IMR-90 (cell line): ENCODE results near the gene RFX2. TPM values are rescaled to one million over a fixed set of nuclear protein-coding genes. Genes with fewer than 3 reads are reported as not detected.
A peak's percentile ranks its signal among the peaks of the same experiment; 100 is the strongest.

Source experiments
- ATAC-seq: fragments of 200-7000 bp; cut with Tn5 transposase; 2 replicates; pipeline ENCODE4 v1.9.1; 2020; ENCODE audit warnings: low read depth, mild to moderate bottlenecking, moderate library complexity
- BruUV-seq: library from RNA; stranded (reverse); fragments of 400-500 nt; replicated peaks from 2 replicates; lab custom pipeline; 2021; lab: Mats Ljungman, UMichigan
- CTCF ChIA-PET: fragments of 300-600 bp; formaldehyde crosslinking; extraction: SDS; loops from one replicate; lab custom pipeline; 2021; ENCODE audit warnings: antibody characterized with exemption; lab: Yijun Ruan, JAX
- POLR2A ChIA-PET: fragments of 300-600 bp; sonication (Branson Sonifier 250); formaldehyde crosslinking; loops from one replicate; lab custom pipeline; 2022; ENCODE audit warnings: antibody characterized with exemption; ENCODE audit not compliant: unreplicated experiment; lab: Charles Lee
- DNase-seq: peaks from one replicate; pipeline ENCODE4 v3.0.0; 2013
- H2AFZ ChIP-seq: replicated peaks from 2 replicates; pipeline ENCODE3; 2013; ENCODE audit warnings: low read length, mild to moderate bottlenecking; ENCODE audit not compliant: poor library complexity
- H2AK5ac ChIP-seq: 2 replicates; pipeline ENCODE4 v1.6.1; 2013; ENCODE audit warnings: low read depth, low read length, inconsistent platforms
- H2AK9ac ChIP-seq: replicated peaks from 2 replicates; pipeline ENCODE3; 2013; ENCODE audit warnings: mild to moderate bottlenecking, low read depth, low read length, moderate library complexity; ENCODE audit not compliant: poor library complexity
- H2BK120ac ChIP-seq: 2 replicates; pipeline ENCODE4 v1.6.1; 2013; ENCODE audit warnings: low read depth, low read length, inconsistent platforms
- H2BK15ac ChIP-seq: 3 replicates; pipeline ENCODE4 v1.6.1; 2013; ENCODE audit warnings: low read depth, low read length, inconsistent platforms
- H2BK20ac ChIP-seq: 2 replicates; pipeline ENCODE4 v1.6.1; 2013; ENCODE audit warnings: low read depth, mild to moderate bottlenecking, inconsistent platforms, low read length, moderate library complexity
- H2BK5ac ChIP-seq: 2 replicates; pipeline ENCODE4 v1.6.1; 2013; ENCODE audit warnings: mild to moderate bottlenecking, low read depth, low read length, inconsistent platforms; ENCODE audit not compliant: poor library complexity, severe bottlenecking
- H3K14ac ChIP-seq: replicated peaks from 2 replicates; pipeline ENCODE4 v1.6.1; 2013; ENCODE audit warnings: low read depth, low read length, inconsistent platforms
- H3K18ac ChIP-seq: 2 replicates; pipeline ENCODE4 v1.6.1; 2013; ENCODE audit warnings: low read depth, low read length, control low read depth
- H3K23ac ChIP-seq: 2 replicates; pipeline ENCODE4 v1.6.1; 2013; ENCODE audit warnings: low read depth, low read length, inconsistent platforms
- H3K27ac ChIP-seq: 2 replicates; pipeline ENCODE4 v1.5.1; 2013; ENCODE audit warnings: mild to moderate bottlenecking, control low read depth, low read length; ENCODE audit not compliant: insufficient read depth
- H3K27me3 ChIP-seq: 2 replicates; pipeline ENCODE4 v1.6.1; 2013; ENCODE audit warnings: low read length; ENCODE audit not compliant: control insufficient read depth, insufficient read depth
- H3K36me3 ChIP-seq: 2 replicates; pipeline ENCODE4 v1.6.1; 2013; ENCODE audit warnings: low read length, mixed read lengths; ENCODE audit not compliant: control insufficient read depth, insufficient read depth
- H3K4ac ChIP-seq: 2 replicates; pipeline ENCODE4 v1.6.1; 2013; ENCODE audit warnings: low read depth, low read length, inconsistent platforms
- H3K4me1 ChIP-seq: 2 replicates; pipeline ENCODE4 v1.6.1; 2013; ENCODE audit warnings: low read length, mixed read lengths; ENCODE audit not compliant: control insufficient read depth, insufficient read depth
- H3K4me2 ChIP-seq: 2 replicates; pipeline ENCODE4 v1.6.1; 2013; ENCODE audit warnings: low read depth, mild to moderate bottlenecking, control low read depth, low read length, moderate library complexity
- H3K4me3 ChIP-seq: 2 replicates; pipeline ENCODE4 v1.5.1; 2013; ENCODE audit warnings: low read depth, mild to moderate bottlenecking, control low read depth, low read length, moderate library complexity; ENCODE audit not compliant: insufficient read depth
- H3K56ac ChIP-seq: 2 replicates; pipeline ENCODE4 v1.6.1; 2013; ENCODE audit warnings: low read length, inconsistent platforms; ENCODE audit not compliant: insufficient read depth; ENCODE audit errors: extremely low read depth
- H3K79me1 ChIP-seq, 2 experiments: 2 replicates each; pipeline ENCODE4 v1.6.1; 2013; ENCODE audit warnings: low read length in 2 of 2, inconsistent platforms in 1 of 2, low read depth in 1 of 2
- H3K9ac ChIP-seq: 2 replicates; pipeline ENCODE4 v1.6.1; 2013; ENCODE audit warnings: low read depth, low read length, control low read depth
- H3K9me1 ChIP-seq: 2 replicates; pipeline ENCODE4 v1.6.1; 2013; ENCODE audit warnings: low read length, inconsistent platforms; ENCODE audit not compliant: insufficient read depth
- H3K9me3 ChIP-seq: 2 replicates; pipeline ENCODE4 v1.6.1; 2013; ENCODE audit warnings: low read length; ENCODE audit not compliant: control insufficient read depth, insufficient read depth
- H4K20me1 ChIP-seq: 2 replicates; pipeline ENCODE4 v1.6.1; 2013; ENCODE audit warnings: low read length, inconsistent platforms; ENCODE audit not compliant: insufficient read depth
- H4K5ac ChIP-seq: 2 replicates; pipeline ENCODE4 v1.6.1; 2013; ENCODE audit warnings: mild to moderate bottlenecking, low read depth, low read length, control low read depth
- H4K8ac ChIP-seq, 2 experiments: 2 replicates each; pipeline ENCODE4 v1.6.1; 2013; ENCODE audit warnings: low read depth in 2 of 2, low read length in 2 of 2, control low read depth in 1 of 2, inconsistent platforms in 1 of 2
- H4K91ac ChIP-seq: 2 replicates; pipeline ENCODE4 v1.6.1; 2013; ENCODE audit warnings: low read depth, low read length, inconsistent platforms; ENCODE audit not compliant: insufficient read depth
- BHLHE40 ChIP-seq: fragments of 150-350 bp; IDR thresholded peaks from 2 replicates; pipeline ENCODE4 v1.6.1; 2016; ENCODE audit warnings: mild to moderate bottlenecking, low read depth, low read length
- CEBPB ChIP-seq: IDR thresholded peaks from 2 replicates; pipeline ENCODE4 v1.6.1; 2012; ENCODE audit warnings: low read depth, low read length, improper control_type of control experiment
- CHD1 ChIP-seq: IDR thresholded peaks from 2 replicates; pipeline ENCODE4 v1.6.1; 2012; ENCODE audit warnings: low read depth, low read length, improper control_type of control experiment
- FOS ChIP-seq: fragments of 150-350 bp; IDR thresholded peaks from 2 replicates; pipeline ENCODE4 v1.6.1; 2016; ENCODE audit warnings: low read depth, low read length
- MAFK ChIP-seq: IDR thresholded peaks from 2 replicates; pipeline ENCODE4 v1.6.1; 2012; ENCODE audit warnings: low read depth, low read length, improper control_type of control experiment
- MAZ ChIP-seq: IDR thresholded peaks from 2 replicates; pipeline ENCODE4 v1.6.1; 2012; ENCODE audit warnings: low read depth, mild to moderate bottlenecking, low read length, improper control_type of control experiment, moderate library complexity, borderline replicate concordance
- POLR2A ChIP-seq: IDR thresholded peaks from 2 replicates; pipeline ENCODE4 v1.6.1; 2012; ENCODE audit warnings: mild to moderate bottlenecking, low read depth, low read length
- RAD21 ChIP-seq: IDR thresholded peaks from 2 replicates; pipeline ENCODE4 v1.6.1; 2012; ENCODE audit warnings: low read length, improper control_type of control experiment
- RCOR1 ChIP-seq: IDR thresholded peaks from 2 replicates; pipeline ENCODE4 v1.6.1; 2012; ENCODE audit warnings: mild to moderate bottlenecking, low read length, improper control_type of control experiment; ENCODE audit not compliant: insufficient replicate concordance
- RFX5 ChIP-seq: IDR thresholded peaks from 2 replicates; pipeline ENCODE4 v1.8.0; 2012; ENCODE audit warnings: low read depth, mild to moderate bottlenecking, low read length, moderate library complexity
- SMC3 ChIP-seq: fragments of 150-350 bp; IDR thresholded peaks from 2 replicates; pipeline ENCODE4 v1.6.1; 2016; ENCODE audit warnings: low read depth, mild to moderate bottlenecking, antibody characterized with exemption, low read length, moderate library complexity
- WGBS, 2 experiments: methylation state at CpG; one replicate each; pipeline versions ENCODE4 v1.1.5 to v1.1.7; 2013; ENCODE audit warnings: missing lambda C conversion rate in 2 of 2; ENCODE audit not compliant: insufficient read length in 1 of 2; ENCODE audit errors: extremely low coverage in 2 of 2; 5-methylcytosine and 5-hydroxymethylcytosine counted together
- dilution Hi-C: fragments of 300-500 bp; cut with HindIII; formaldehyde crosslinking; loops from one replicate; pipeline ENCODE4 v1.14.3; 2018; ENCODE audit warnings: low sequenced_read_pairs; ENCODE audit not compliant: unreplicated experiment
- in situ Hi-C: fragments of 300-500 bp; cut with MboI; formaldehyde crosslinking; loops from 3 replicates; pipeline ENCODE4 v1.14.3; 2019; ENCODE audit warnings: low sequenced_read_pairs, inconsistent platforms, mixed read lengths
- intact Hi-C: fragments of 100-400 bp; cut with micrococcal nuclease; formaldehyde crosslinking; loops from 2 replicates; pipeline ENCODE4 v1.10.0; 2022
- polyA plus RNA-seq, 3 experiments: library from polyadenylated mRNA; depleted of rRNA; stranded (reverse); fragments of >200 nt; gene quantifications; 2 replicates each; pipeline ENCODE4 v1.2.3, GENCODE V29; 2012; ENCODE audit warnings: low replicate concordance in 1 of 3
- total RNA-seq: library from RNA; depleted of rRNA; stranded (reverse); fragments of >200 nt; gene quantifications from 2 replicates; pipeline ENCODE4 v1.2.3, GENCODE V29; 2012
- TF ChIP-seq, protein P1 (sequence below): fragments of 150-350 bp; IDR thresholded peaks from 2 replicates; pipeline ENCODE4 v1.6.1; 2017; ENCODE audit warnings: mild to moderate bottlenecking, antibody characterized with exemption, low read length, low read depth
- TF ChIP-seq, protein P2 (sequence below): fragments of 150-350 bp; IDR thresholded peaks from 2 replicates; pipeline ENCODE4 v1.6.1; 2016; ENCODE audit warnings: low read depth, mild to moderate bottlenecking, low read length, moderate library complexity, borderline replicate concordance

The RFX2 gene
- total and polyA plus RNA-seq, 2 of the 4 experiments (the other 2 are of a cell fraction): 2.2 to 4.9 TPM

DNA sequence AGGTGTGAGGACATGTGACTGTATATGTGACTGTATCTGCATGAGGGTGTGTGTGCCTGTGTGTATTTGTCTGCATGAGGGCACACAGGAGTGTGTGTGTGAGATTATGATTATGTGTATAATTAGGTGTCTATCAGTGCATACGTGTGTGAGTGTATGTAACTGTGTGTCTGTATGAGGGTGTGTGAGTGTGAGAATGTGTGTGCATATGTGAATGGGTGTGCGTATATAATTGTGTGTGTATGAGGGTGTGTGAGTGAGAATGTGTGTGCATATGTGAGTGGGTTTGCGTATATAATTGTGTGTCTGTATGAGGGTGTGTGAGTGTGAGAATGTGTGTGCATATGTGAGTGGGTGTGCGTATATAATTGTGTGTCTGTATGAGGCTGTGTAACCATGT, 22.2 kb upstream of the RFX2 start:
- no peaks in the 10 kb centered on the region for H3K79me1 ChIP-seq
- no peak for TF ChIP-seq RCOR1
- TF ChIP-seq CHD1: no peak
- TF ChIP-seq FOS: no peak
- no peak for TF ChIP-seq CEBPB
- no peak for TF ChIP-seq MAZ
- TF ChIP-seq, protein P1, sequence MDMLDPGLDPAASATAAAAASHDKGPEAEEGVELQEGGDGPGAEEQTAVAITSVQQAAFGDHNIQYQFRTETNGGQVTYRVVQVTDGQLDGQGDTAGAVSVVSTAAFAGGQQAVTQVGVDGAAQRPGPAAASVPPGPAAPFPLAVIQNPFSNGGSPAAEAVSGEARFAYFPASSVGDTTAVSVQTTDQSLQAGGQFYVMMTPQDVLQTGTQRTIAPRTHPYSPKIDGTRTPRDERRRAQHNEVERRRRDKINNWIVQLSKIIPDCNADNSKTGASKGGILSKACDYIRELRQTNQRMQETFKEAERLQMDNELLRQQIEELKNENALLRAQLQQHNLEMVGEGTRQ: no peak
- no peak for TF ChIP-seq RFX5
- no peak for TF ChIP-seq POLR2A
- TF ChIP-seq, protein P2, sequence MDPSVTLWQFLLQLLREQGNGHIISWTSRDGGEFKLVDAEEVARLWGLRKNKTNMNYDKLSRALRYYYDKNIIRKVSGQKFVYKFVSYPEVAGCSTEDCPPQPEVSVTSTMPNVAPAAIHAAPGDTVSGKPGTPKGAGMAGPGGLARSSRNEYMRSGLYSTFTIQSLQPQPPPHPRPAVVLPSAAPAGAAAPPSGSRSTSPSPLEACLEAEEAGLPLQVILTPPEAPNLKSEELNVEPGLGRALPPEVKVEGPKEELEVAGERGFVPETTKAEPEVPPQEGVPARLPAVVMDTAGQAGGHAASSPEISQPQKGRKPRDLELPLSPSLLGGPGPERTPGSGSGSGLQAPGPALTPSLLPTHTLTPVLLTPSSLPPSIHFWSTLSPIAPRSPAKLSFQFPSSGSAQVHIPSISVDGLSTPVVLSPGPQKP: no peak
- no peak for TF ChIP-seq BHLHE40
- TF ChIP-seq MAFK: no peak
- TF ChIP-seq RAD21: no peak
- TF ChIP-seq SMC3: no peak
- H3K4me2 ChIP-seq: no peak overlapping the region
- H3K56ac ChIP-seq: no peak overlapping the region
- H4K20me1 ChIP-seq: no peaks in the 10 kb centered on the region; the same call in 1 of the 2 replicates
- no peak overlapping the region for H2BK120ac ChIP-seq
- H3K36me3 ChIP-seq: no peaks in the 10 kb centered on the region
- no peak for DNase-seq
- dilution Hi-C loops: no loop called here
- CTCF ChIA-PET: no interaction called here
- BruUV-seq: no TSS peak
- no peak overlapping the region for H2AFZ ChIP-seq
- H3K4me3 ChIP-seq: no peak overlapping the region
- WGBS, 2 experiments: 86 to 96% methylated on average over 2 to 4 of the region's 4 CpGs
- H3K27ac ChIP-seq: no peak overlapping the region
- POLR2A ChIA-PET: no interaction called here
- H4K91ac ChIP-seq: no peak overlapping the region
- no peak overlapping the region for H3K23ac ChIP-seq
- intact Hi-C loops: no loop called here
- ATAC-seq: no peak
- no peak overlapping the region for H2BK20ac ChIP-seq
- H3K9ac ChIP-seq: no peak overlapping the region
- no peak overlapping the region for H3K18ac ChIP-seq
- H2BK15ac ChIP-seq: no peak overlapping the region
- no peak overlapping the region for H4K8ac ChIP-seq
- H2AK5ac ChIP-seq: no peak overlapping the region
- peak overlapping the region; percentile 26 for H2BK5ac ChIP-seq
- no peak overlapping the region for H3K14ac ChIP-seq
- H2AK9ac ChIP-seq: no peak overlapping the region
- peaks cover 1% of the 10 kb centered on the region; the same call in 1 of the 2 replicates for H3K4me1 ChIP-seq
- H3K9me3 ChIP-seq: peaks cover 5% of the 10 kb centered on the region
- 0 out of 2 replicates have a peak, but pooled peaks cover 3% of the 10 kb centered on the region for H3K9me1 ChIP-seq
- in situ Hi-C loops: loop anchor here (25.0 kb wide), 1 partner anchor 730 kb away; no protein-coding TSS in a partner anchor
- no peaks in the 10 kb centered on the region for H3K27me3 ChIP-seq
- no peak overlapping the region for H3K4ac ChIP-seq
- no peak overlapping the region for H4K5ac ChIP-seq
